ENCODE measurements around the gene CCDC51.

CCDC51 gene

GRCh38 chr3:48395714-48396113, 44.2 kb downstream of the CCDC51 start:
- no peak for TF ChIP-seq CTCF (IDR thresholded peaks at IDR 0.05; ENCODE audit: low read length, missing control alignments)
- no peak for DNase-seq (ENCODE audit: low read depth)
- H3K4me3 ChIP-seq (replicated peaks; ENCODE audit: low read depth, low read length) = no peak overlapping the region

DNA sequence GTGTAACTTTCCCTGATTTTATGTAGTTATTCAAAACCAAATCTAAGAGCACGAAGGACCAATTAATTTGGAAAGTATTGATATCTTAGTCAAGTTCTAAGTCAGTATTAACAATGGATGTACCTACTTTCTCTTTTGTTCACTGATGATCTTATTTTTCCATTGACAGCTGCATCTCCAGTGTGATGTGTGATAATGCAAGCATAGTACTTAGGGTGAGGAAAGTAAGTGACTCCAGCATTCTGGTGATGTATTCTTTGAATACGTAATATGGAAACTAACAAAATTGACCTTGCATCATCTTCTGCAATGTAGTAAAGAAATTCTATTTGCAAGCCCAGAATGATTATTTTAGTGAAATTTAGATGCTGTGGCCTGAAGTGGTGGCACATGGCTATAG, 45.5 kb downstream of the CCDC51 start:
- DNase-seq (ENCODE audit: low read depth) = no peak
- TF ChIP-seq CTCF (IDR thresholded peaks at IDR 0.05; ENCODE audit: low read length, missing control alignments) = no peak

DNA sequence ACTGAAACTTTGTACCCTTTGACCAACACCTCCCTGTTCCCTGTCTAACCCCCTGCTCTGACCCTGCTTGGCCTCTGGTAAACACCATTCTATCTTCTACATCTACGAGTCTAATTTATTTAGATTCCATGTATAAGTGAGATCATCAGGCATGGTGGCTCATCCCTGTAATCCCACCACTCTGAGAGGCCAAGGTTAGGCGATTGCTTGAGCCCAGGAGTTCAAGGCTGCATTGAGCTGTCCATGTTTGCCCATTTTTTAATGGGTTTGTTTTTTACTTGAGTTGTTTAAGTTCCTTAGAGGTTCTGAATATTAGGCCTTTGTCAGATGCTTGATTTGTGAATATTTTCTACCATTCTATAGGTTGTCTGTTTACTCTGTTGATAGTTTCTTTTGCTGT, 51.0 kb downstream of the CCDC51 start:
- no peak overlapping the region for H3K4me3 ChIP-seq (replicated peaks; ENCODE audit: low read depth, low read length)
- no peak for DNase-seq (ENCODE audit: low read depth)
- TF ChIP-seq CTCF (IDR thresholded peaks at IDR 0.05; ENCODE audit: low read length, missing control alignments) = no peak

More for the DNA sequence above, 45.5 kb downstream of the CCDC51 start:
- H3K4me3 ChIP-seq (replicated peaks; ENCODE audit: low read depth, low read length) = no peak overlapping the region

- H3K4me3 ChIP-seq (replicated peaks; ENCODE audit: low read depth, low read length) = no peak overlapping the region
- no peak for TF ChIP-seq CTCF (IDR thresholded peaks at IDR 0.05; ENCODE audit: low read length, missing control alignments)
- DNase-seq (ENCODE audit: low read depth) = no peak
These were observed 52.3 kb downstream of the CCDC51 start for GRCh38 chr3:48387634-48388033.

Measured in fibroblast of pulmonary artery (primary cell).